IMR-90 (cell line): ENCODE measurements around the gene PRM2. TPM values are rescaled to one million over a fixed set of nuclear protein-coding genes. Genes with fewer than 3 reads are reported as not detected.

ENCODE experiments used
- ATAC-seq: fragments of 200-7000 bp; cut with Tn5 transposase; 2 replicates; pipeline ENCODE4 v1.9.1; 2020; ENCODE audit warnings: low read depth, mild to moderate bottlenecking, moderate library complexity
- BruUV-seq: library from RNA; stranded (reverse); fragments of 400-500 nt; replicated peaks from 2 replicates; lab custom pipeline; 2021; lab: Mats Ljungman, UMichigan
- CTCF ChIA-PET: fragments of 300-600 bp; formaldehyde crosslinking; extraction: SDS; loops from one replicate; lab custom pipeline; 2021; ENCODE audit warnings: antibody characterized with exemption; lab: Yijun Ruan, JAX
- POLR2A ChIA-PET: fragments of 300-600 bp; sonication (Branson Sonifier 250); formaldehyde crosslinking; loops from one replicate; lab custom pipeline; 2022; ENCODE audit warnings: antibody characterized with exemption; ENCODE audit not compliant: unreplicated experiment; lab: Charles Lee
- DNase-seq: peaks from one replicate; pipeline ENCODE4 v3.0.0; 2013
- H2AFZ ChIP-seq: replicated peaks from 2 replicates; pipeline ENCODE3; 2013; ENCODE audit warnings: low read length, mild to moderate bottlenecking; ENCODE audit not compliant: poor library complexity
- H2AK5ac ChIP-seq: 2 replicates; pipeline ENCODE4 v1.6.1; 2013; ENCODE audit warnings: low read depth, low read length, inconsistent platforms
- H2AK9ac ChIP-seq: replicated peaks from 2 replicates; pipeline ENCODE3; 2013; ENCODE audit warnings: mild to moderate bottlenecking, low read depth, low read length, moderate library complexity; ENCODE audit not compliant: poor library complexity
- H2BK120ac ChIP-seq: 2 replicates; pipeline ENCODE4 v1.6.1; 2013; ENCODE audit warnings: low read depth, low read length, inconsistent platforms
- H2BK15ac ChIP-seq: 3 replicates; pipeline ENCODE4 v1.6.1; 2013; ENCODE audit warnings: low read depth, low read length, inconsistent platforms
- H2BK20ac ChIP-seq: 2 replicates; pipeline ENCODE4 v1.6.1; 2013; ENCODE audit warnings: low read depth, mild to moderate bottlenecking, inconsistent platforms, low read length, moderate library complexity
- H2BK5ac ChIP-seq: 2 replicates; pipeline ENCODE4 v1.6.1; 2013; ENCODE audit warnings: mild to moderate bottlenecking, low read depth, low read length, inconsistent platforms; ENCODE audit not compliant: poor library complexity, severe bottlenecking
- H3K14ac ChIP-seq: replicated peaks from 2 replicates; pipeline ENCODE4 v1.6.1; 2013; ENCODE audit warnings: low read depth, low read length, inconsistent platforms
- H3K18ac ChIP-seq: 2 replicates; pipeline ENCODE4 v1.6.1; 2013; ENCODE audit warnings: low read depth, low read length, control low read depth
- H3K23ac ChIP-seq: 2 replicates; pipeline ENCODE4 v1.6.1; 2013; ENCODE audit warnings: low read depth, low read length, inconsistent platforms
- H3K27ac ChIP-seq: 2 replicates; pipeline ENCODE4 v1.5.1; 2013; ENCODE audit warnings: mild to moderate bottlenecking, control low read depth, low read length; ENCODE audit not compliant: insufficient read depth
- H3K27me3 ChIP-seq: 2 replicates; pipeline ENCODE4 v1.6.1; 2013; ENCODE audit warnings: low read length; ENCODE audit not compliant: control insufficient read depth, insufficient read depth
- H3K36me3 ChIP-seq: 2 replicates; pipeline ENCODE4 v1.6.1; 2013; ENCODE audit warnings: low read length, mixed read lengths; ENCODE audit not compliant: control insufficient read depth, insufficient read depth
- H3K4ac ChIP-seq: 2 replicates; pipeline ENCODE4 v1.6.1; 2013; ENCODE audit warnings: low read depth, low read length, inconsistent platforms
- H3K4me1 ChIP-seq: 2 replicates; pipeline ENCODE4 v1.6.1; 2013; ENCODE audit warnings: low read length, mixed read lengths; ENCODE audit not compliant: control insufficient read depth, insufficient read depth
- H3K4me2 ChIP-seq: 2 replicates; pipeline ENCODE4 v1.6.1; 2013; ENCODE audit warnings: low read depth, mild to moderate bottlenecking, control low read depth, low read length, moderate library complexity
- H3K4me3 ChIP-seq: 2 replicates; pipeline ENCODE4 v1.5.1; 2013; ENCODE audit warnings: low read depth, mild to moderate bottlenecking, control low read depth, low read length, moderate library complexity; ENCODE audit not compliant: insufficient read depth
- H3K56ac ChIP-seq: 2 replicates; pipeline ENCODE4 v1.6.1; 2013; ENCODE audit warnings: low read length, inconsistent platforms; ENCODE audit not compliant: insufficient read depth; ENCODE audit errors: extremely low read depth
- H3K79me1 ChIP-seq, 2 experiments: 2 replicates each; pipeline ENCODE4 v1.6.1; 2013; ENCODE audit warnings: low read length in 2 of 2, inconsistent platforms in 1 of 2, low read depth in 1 of 2
- H3K9ac ChIP-seq: 2 replicates; pipeline ENCODE4 v1.6.1; 2013; ENCODE audit warnings: low read depth, low read length, control low read depth
- H3K9me1 ChIP-seq: 2 replicates; pipeline ENCODE4 v1.6.1; 2013; ENCODE audit warnings: low read length, inconsistent platforms; ENCODE audit not compliant: insufficient read depth
- H3K9me3 ChIP-seq: 2 replicates; pipeline ENCODE4 v1.6.1; 2013; ENCODE audit warnings: low read length; ENCODE audit not compliant: control insufficient read depth, insufficient read depth
- H4K20me1 ChIP-seq: 2 replicates; pipeline ENCODE4 v1.6.1; 2013; ENCODE audit warnings: low read length, inconsistent platforms; ENCODE audit not compliant: insufficient read depth
- H4K5ac ChIP-seq: 2 replicates; pipeline ENCODE4 v1.6.1; 2013; ENCODE audit warnings: mild to moderate bottlenecking, low read depth, low read length, control low read depth
- H4K8ac ChIP-seq, 2 experiments: 2 replicates each; pipeline ENCODE4 v1.6.1; 2013; ENCODE audit warnings: low read depth in 2 of 2, low read length in 2 of 2, control low read depth in 1 of 2, inconsistent platforms in 1 of 2
- H4K91ac ChIP-seq: 2 replicates; pipeline ENCODE4 v1.6.1; 2013; ENCODE audit warnings: low read depth, low read length, inconsistent platforms; ENCODE audit not compliant: insufficient read depth
- BHLHE40 ChIP-seq: fragments of 150-350 bp; IDR thresholded peaks from 2 replicates; pipeline ENCODE4 v1.6.1; 2016; ENCODE audit warnings: mild to moderate bottlenecking, low read depth, low read length
- CHD1 ChIP-seq: IDR thresholded peaks from 2 replicates; pipeline ENCODE4 v1.6.1; 2012; ENCODE audit warnings: low read depth, low read length, improper control_type of control experiment
- CTCF ChIP-seq: conservative IDR thresholded peaks from 2 replicates; pipeline ENCODE4 v1.5.1; 2012; ENCODE audit warnings: mild to moderate bottlenecking, low read depth, low read length, improper control_type of control experiment
- ELK1 ChIP-seq: fragments of 150-350 bp; IDR thresholded peaks from 2 replicates; pipeline ENCODE4 v1.6.1; 2016; ENCODE audit warnings: low read depth, mild to moderate bottlenecking, low read length, moderate library complexity, borderline replicate concordance
- FOS ChIP-seq: fragments of 150-350 bp; IDR thresholded peaks from 2 replicates; pipeline ENCODE4 v1.6.1; 2016; ENCODE audit warnings: low read depth, low read length
- MAFK ChIP-seq: IDR thresholded peaks from 2 replicates; pipeline ENCODE4 v1.6.1; 2012; ENCODE audit warnings: low read depth, low read length, improper control_type of control experiment
- MAZ ChIP-seq: IDR thresholded peaks from 2 replicates; pipeline ENCODE4 v1.6.1; 2012; ENCODE audit warnings: low read depth, mild to moderate bottlenecking, low read length, improper control_type of control experiment, moderate library complexity, borderline replicate concordance
- MXI1 ChIP-seq: IDR thresholded peaks from 2 replicates; pipeline ENCODE4 v1.6.1; 2012; ENCODE audit warnings: low read depth, mild to moderate bottlenecking, low read length, moderate library complexity, borderline replicate concordance
- NFE2L2 ChIP-seq: fragments of 150-350 bp; IDR thresholded peaks from 2 replicates; pipeline ENCODE4 v1.6.1; 2016; ENCODE audit warnings: low read depth, mild to moderate bottlenecking, low read length
- POLR2A ChIP-seq: IDR thresholded peaks from 2 replicates; pipeline ENCODE4 v1.6.1; 2012; ENCODE audit warnings: mild to moderate bottlenecking, low read depth, low read length
- RCOR1 ChIP-seq: IDR thresholded peaks from 2 replicates; pipeline ENCODE4 v1.6.1; 2012; ENCODE audit warnings: mild to moderate bottlenecking, low read length, improper control_type of control experiment; ENCODE audit not compliant: insufficient replicate concordance
- RFX5 ChIP-seq: IDR thresholded peaks from 2 replicates; pipeline ENCODE4 v1.8.0; 2012; ENCODE audit warnings: low read depth, mild to moderate bottlenecking, low read length, moderate library complexity
- SMC3 ChIP-seq: fragments of 150-350 bp; IDR thresholded peaks from 2 replicates; pipeline ENCODE4 v1.6.1; 2016; ENCODE audit warnings: low read depth, mild to moderate bottlenecking, antibody characterized with exemption, low read length, moderate library complexity
- USF2 ChIP-seq: fragments of 150-350 bp; IDR thresholded peaks from 2 replicates; pipeline ENCODE4 v1.6.1; 2017; ENCODE audit warnings: mild to moderate bottlenecking, antibody characterized with exemption, low read length, low read depth
- WGBS, 2 experiments: methylation state at CpG; one replicate each; pipeline versions ENCODE4 v1.1.5 to v1.1.7; 2013; ENCODE audit warnings: missing lambda C conversion rate in 2 of 2; ENCODE audit not compliant: insufficient read length in 1 of 2; ENCODE audit errors: extremely low coverage in 2 of 2; 5-methylcytosine and 5-hydroxymethylcytosine counted together
- dilution Hi-C: fragments of 300-500 bp; cut with HindIII; formaldehyde crosslinking; loops from one replicate; pipeline ENCODE4 v1.14.3; 2018; ENCODE audit warnings: low sequenced_read_pairs; ENCODE audit not compliant: unreplicated experiment
- in situ Hi-C: fragments of 300-500 bp; cut with MboI; formaldehyde crosslinking; loops from 3 replicates; pipeline ENCODE4 v1.14.3; 2019; ENCODE audit warnings: low sequenced_read_pairs, inconsistent platforms, mixed read lengths
- intact Hi-C: fragments of 100-400 bp; cut with micrococcal nuclease; formaldehyde crosslinking; loops from 2 replicates; pipeline ENCODE4 v1.10.0; 2022
- polyA plus RNA-seq, 3 experiments: library from polyadenylated mRNA; depleted of rRNA; stranded (reverse); fragments of >200 nt; gene quantifications; 2 replicates each; pipeline ENCODE4 v1.2.3, GENCODE V29; 2012; ENCODE audit warnings: low replicate concordance in 1 of 3
- total RNA-seq: library from RNA; depleted of rRNA; stranded (reverse); fragments of >200 nt; gene quantifications from 2 replicates; pipeline ENCODE4 v1.2.3, GENCODE V29; 2012

The PRM2 gene
- total and polyA plus RNA-seq, 2 of the 4 experiments (the other 2 are of a cell fraction), result not detected

DNA sequence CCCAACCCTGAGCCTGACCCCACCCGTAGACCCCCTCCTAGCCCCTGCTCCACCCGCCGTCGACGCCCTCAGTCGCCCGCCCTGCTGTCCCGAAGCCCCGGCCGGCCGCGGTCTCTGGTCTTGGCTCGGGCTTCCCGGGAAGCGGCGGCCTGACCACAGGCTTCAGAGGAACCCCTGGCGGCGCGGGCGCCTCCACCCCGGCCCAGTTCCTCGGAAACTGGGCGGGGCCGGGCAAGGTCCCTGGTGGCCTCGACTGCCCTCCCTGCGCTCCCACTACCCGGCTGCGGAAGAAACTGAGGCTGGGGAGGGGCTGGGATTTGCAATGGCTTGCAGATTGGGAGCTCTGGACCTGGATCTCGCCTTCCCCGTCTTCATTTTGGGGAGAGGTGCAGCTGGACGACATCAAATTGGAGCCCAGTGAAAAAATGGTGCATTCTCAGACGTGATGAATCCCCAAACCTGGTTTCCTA lies 19.6 kb downstream of the PRM2 start:
- Histone ChIP-seq H2BK5ac (peak overlapping the region; percentile 90), H3K36me3 (peaks cover 31% of the 10 kb centered on the region), H3K79me1 (peaks cover 14 to 39% of the 10 kb centered on the region in 2 experiments; a peak in 3 of 4 replicates), H4K8ac (peak overlapping the region; percentile 47 to 81; a peak in 2 of 4 replicates), H3K4ac (peak overlapping the region; percentile 84), H4K5ac (peak overlapping the region; percentile 19; the same call in 1 of the 2 replicates), H4K20me1 (peaks cover 38% of the 10 kb centered on the region), H3K9ac (peak overlapping the region; percentile 86), H3K18ac (peak overlapping the region; percentile 51; the same call in 1 of the 2 replicates), H3K4me3 (peak overlapping the region; percentile 77), H3K14ac (peak overlapping the region; percentile 84), H2AK5ac (peak overlapping the region; percentile 69; the same call in 1 of the 2 replicates), H3K4me2 (peak overlapping the region; percentile 63), H4K91ac (peak overlapping the region; percentile 82), H3K27ac (peak overlapping the region; percentile 97), H2BK20ac (peak overlapping the region; percentile 31; the same call in 1 of the 2 replicates), H3K9me1 (peaks cover 9% of the 10 kb centered on the region; the same call in 1 of the 2 replicates), H3K4me1 (peaks cover 21% of the 10 kb centered on the region), H3K27me3 (no peaks in the 10 kb centered on the region), H3K23ac (peak overlapping the region; percentile 82), H2BK15ac (peak overlapping the region; percentile 77; the same call in 1 of the 3 replicates), H3K56ac (0 out of 2 replicates have a peak overlapping the region, but pooled peaks have one; percentile 8), H2AK9ac (peak overlapping the region; percentile 98), H3K9me3 (no peaks in the 10 kb centered on the region), H2AFZ (peak overlapping the region; percentile 94), H2BK120ac (peak overlapping the region; percentile 85)
- dilution Hi-C loops (no loop called here), intact Hi-C loops (loop anchor here (1.0 to 10.0 kb wide), 2 partner anchors 100 to 122 kb away; no protein-coding TSS in a partner anchor), in situ Hi-C loops (loop anchor here (5.0 kb wide), 1 partner anchor 106 kb away; no protein-coding TSS in a partner anchor)
- WGBS, 2 experiments, result 0% methylated on average over 12 of the region's 32 CpGs; no CpG with 5 or more reads in 1 of the 2 experiments
- POLR2A ChIA-PET, result interaction anchor here (0.5 to 1.8 kb wide), 13 partner anchors 17 to 306 kb away, joined by 3 to 18 read pairs (median 6); partner anchors contain the start of gene PRM3
- BruUV-seq, result no TSS peak
- ATAC-seq (peak; percentile 11), DNase-seq (peak; percentile 25)
- CTCF ChIA-PET, result interaction anchor here (0.6 to 2.6 kb wide), 11 partner anchors 100 to 296 kb away, joined by 3 to 14 read pairs (median 4); no protein-coding TSS in a partner anchor
- TF ChIP-seq SMC3 (no peak), POLR2A (no peak), FOS (no peak), RFX5 (no peak), ELK1 (no peak), NFE2L2 (no peak), MXI1 (no peak), CTCF (no peak), RCOR1 (no peak), CHD1 (no peak), USF2 (no peak), BHLHE40 (no peak), MAFK (no peak), MAZ (no peak)
